GM23338 (cell line): ENCODE data around the gene NEURL1. TPM values are rescaled to one million over a fixed set of nuclear protein-coding genes. Genes with fewer than 3 reads are reported as not detected.

Experiments used
- ATAC-seq: fragments of 200-7000 bp; cut with Tn5 transposase; 3 replicates; pipeline ENCODE4 v1.9.1; 2020
- DNase-seq: peaks from one replicate; pipeline ENCODE4 v3.0.0-alpha.2; 2015; ENCODE audit warnings: low spot score
- H2AFZ ChIP-seq: fragments of 200-600 bp; sonication (generic); 2 replicates; pipeline ENCODE4 v1.8.0; 2016; ENCODE audit warnings: antibody characterized with exemption, mild to moderate bottlenecking, moderate library complexity
- H3F3A ChIP-seq: fragments of 200-600 bp; sonication (generic); replicated peaks from 2 replicates; pipeline ENCODE4 v1.8.0; 2017; ENCODE audit warnings: antibody characterized with exemption, mixed run types, low read depth
- H3K27ac ChIP-seq: fragments of 200-600 bp; sonication (generic); 2 replicates; pipeline ENCODE4 v1.6.1; 2016; ENCODE audit warnings: low read depth
- H3K27me3 ChIP-seq: fragments of 200-600 bp; sonication (generic); 2 replicates; pipeline ENCODE4 v1.8.0; 2016; ENCODE audit warnings: mild to moderate bottlenecking, mixed run types, moderate library complexity; ENCODE audit not compliant: insufficient read depth
- H3K36me3 ChIP-seq: fragments of 200-600 bp; sonication (generic); 2 replicates; pipeline ENCODE4 v1.8.0; 2016; ENCODE audit warnings: mild to moderate bottlenecking; ENCODE audit not compliant: insufficient read depth
- H3K4me1 ChIP-seq: fragments of 200-600 bp; sonication (generic); 2 replicates; pipeline ENCODE4 v1.8.0; 2016; ENCODE audit warnings: mild to moderate bottlenecking, moderate library complexity; ENCODE audit not compliant: insufficient read depth
- H3K4me2 ChIP-seq: fragments of 200-600 bp; sonication (generic); 2 replicates; pipeline ENCODE4 v1.7.1; 2017; ENCODE audit warnings: mixed run types
- H3K4me3 ChIP-seq: fragments of 200-600 bp; sonication (generic); 2 replicates; pipeline ENCODE4 v1.6.1; 2016; ENCODE audit warnings: mixed run types
- H3K79me2 ChIP-seq: fragments of 200-600 bp; sonication (generic); replicated peaks from 2 replicates; pipeline ENCODE4 v1.8.0; 2017; ENCODE audit warnings: mild to moderate bottlenecking; ENCODE audit not compliant: insufficient read depth
- H3K9me2 ChIP-seq: fragments of 200-600 bp; sonication (generic); 2 replicates; pipeline ENCODE4 v1.8.0; 2017; ENCODE audit not compliant: insufficient read depth
- H4K20me1 ChIP-seq: fragments of 200-600 bp; sonication (generic); replicated peaks from 2 replicates; pipeline ENCODE4 v1.8.0; 2017; ENCODE audit warnings: mild to moderate bottlenecking; ENCODE audit not compliant: insufficient read depth
- H3K27ac Mint-ChIP-seq: 2 replicates; pipeline ENCODE4 v1.8.0; 2020; ENCODE audit warnings: inconsistent platforms, mild to moderate bottlenecking, moderate library complexity, mixed read lengths
- H3K27me3 Mint-ChIP-seq: 3 replicates; pipeline ENCODE4 v1.8.0; 2022; ENCODE audit warnings: low read depth, mild to moderate bottlenecking, moderate library complexity, mixed read lengths, inconsistent platforms; ENCODE audit not compliant: insufficient read depth, poor library complexity
- H3K36me3 Mint-ChIP-seq: 3 replicates; pipeline ENCODE4 v1.8.0; 2021; ENCODE audit warnings: low read depth, mild to moderate bottlenecking, inconsistent platforms, moderate library complexity, mixed read lengths
- H3K4me1 Mint-ChIP-seq: 3 replicates; pipeline ENCODE4 v1.8.0; 2020; ENCODE audit warnings: mild to moderate bottlenecking, inconsistent platforms, mixed read lengths
- H3K4me3 Mint-ChIP-seq: 3 replicates; pipeline ENCODE4 v1.8.0; 2021; ENCODE audit warnings: moderate library complexity, mild to moderate bottlenecking, inconsistent platforms, mixed read lengths
- H3K9me3 Mint-ChIP-seq: 3 replicates; pipeline ENCODE4 v1.8.0; 2020; ENCODE audit warnings: moderate library complexity, mild to moderate bottlenecking, inconsistent platforms, mixed read lengths
- CREB1 ChIP-seq: fragments of 250-450 bp; sonication (Bioruptor Pico); IDR thresholded peaks from 2 replicates; pipeline ENCODE4 v1.5.0; 2020; ENCODE audit warnings: low read depth, mild to moderate bottlenecking, moderate library complexity
- EZH2 ChIP-seq: fragments of 200-600 bp; sonication (generic); IDR thresholded peaks from one replicate; pipeline ENCODE4 v1.8.0; 2017; ENCODE audit warnings: antibody characterized with exemption, mild to moderate bottlenecking, low read depth; ENCODE audit not compliant: unreplicated experiment
- EZH2phosphoT487 ChIP-seq: fragments of 200-600 bp; sonication (generic); IDR thresholded peaks from one replicate; pipeline ENCODE4 v1.8.1; 2018; ENCODE audit warnings: antibody characterized with exemption; ENCODE audit not compliant: unreplicated experiment
- NANOG ChIP-seq: IDR thresholded peaks from 2 replicates; pipeline ENCODE4 v1.6.1; 2016; ENCODE audit warnings: antibody characterized with exemption, borderline replicate concordance
- STAT1 ChIP-seq: IDR thresholded peaks from one replicate; pipeline ENCODE4 v1.6.1; 2016; ENCODE audit warnings: antibody characterized with exemption; ENCODE audit not compliant: unreplicated experiment
- ZNF114 ChIP-seq: fragments of 250-450 bp; sonication (Bioruptor Pico); IDR thresholded peaks from 2 replicates; pipeline ENCODE4 v1.5.0; 2020; ENCODE audit warnings: mild to moderate bottlenecking, moderate library complexity
- ZNF331 ChIP-seq: fragments of 250-450 bp; sonication (Bioruptor Pico); IDR thresholded peaks from 2 replicates; pipeline ENCODE4 v1.5.0; 2020; ENCODE audit warnings: low read depth, mild to moderate bottlenecking, moderate library complexity
- polyA plus RNA-seq: library from polyadenylated mRNA; unstranded; fragments of >200 nt; fragmentation: Nextera tagmentation; extraction: Ambion mirVana; gene quantifications from 2 replicates; pipeline ENCODE4 v1.2.1, GENCODE V29; 2016
- total RNA-seq: library from RNA; depleted of rRNA; stranded (reverse); fragments of >200 nt; shearing (Covaris generic); gene quantifications from 2 replicates; pipeline ENCODE4 v1.2.3, GENCODE V29; 2014
- TF ChIP-seq, protein P1 (sequence below), 2 experiments: fragments of 200-600 bp in 1 of 2; sonication (generic) in 1 of 2; conservative IDR thresholded peaks; 2 replicates each; pipeline versions ENCODE4 v1.5.1 to v1.6.1; 2016 to 2017; ENCODE audit warnings: antibody characterized with exemption in 2 of 2, low read depth in 2 of 2, mild to moderate bottlenecking in 2 of 2, moderate library complexity in 1 of 2
- TF ChIP-seq, protein P2 (sequence below): IDR thresholded peaks from 2 replicates; pipeline ENCODE4 v1.6.1; 2016; ENCODE audit warnings: antibody characterized with exemption
- TF ChIP-seq, protein P3 (sequence below): IDR thresholded peaks from one replicate; pipeline ENCODE4 v1.6.1; 2018; ENCODE audit warnings: antibody characterized with exemption; ENCODE audit not compliant: unreplicated experiment

NEURL1 gene
- total and polyA plus RNA-seq, 2 experiments from 2014 or later, result 0.82 to 1.1 TPM

DNA sequence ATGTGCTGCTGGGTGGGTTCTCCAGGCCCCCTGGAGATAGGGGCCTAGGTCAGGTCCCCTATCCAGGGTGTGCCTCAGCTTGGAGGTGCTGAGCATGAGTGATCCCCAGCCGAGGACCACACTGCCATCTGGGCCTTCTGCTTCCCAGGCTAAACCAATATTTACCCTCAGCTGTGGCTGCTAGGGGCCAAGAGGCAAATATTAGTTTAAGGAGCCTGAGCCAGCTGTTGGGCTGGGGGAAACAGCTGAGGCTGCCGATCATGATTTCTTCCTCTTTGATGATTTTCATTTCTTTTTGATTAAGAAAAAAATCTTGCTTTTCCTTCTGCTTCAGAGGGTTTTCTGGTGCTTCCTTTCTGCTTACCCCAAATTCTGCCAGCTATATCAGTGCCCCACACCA lies 83.4 kb downstream of the NEURL1 start (continued):
- TF ChIP-seq, protein P1, sequence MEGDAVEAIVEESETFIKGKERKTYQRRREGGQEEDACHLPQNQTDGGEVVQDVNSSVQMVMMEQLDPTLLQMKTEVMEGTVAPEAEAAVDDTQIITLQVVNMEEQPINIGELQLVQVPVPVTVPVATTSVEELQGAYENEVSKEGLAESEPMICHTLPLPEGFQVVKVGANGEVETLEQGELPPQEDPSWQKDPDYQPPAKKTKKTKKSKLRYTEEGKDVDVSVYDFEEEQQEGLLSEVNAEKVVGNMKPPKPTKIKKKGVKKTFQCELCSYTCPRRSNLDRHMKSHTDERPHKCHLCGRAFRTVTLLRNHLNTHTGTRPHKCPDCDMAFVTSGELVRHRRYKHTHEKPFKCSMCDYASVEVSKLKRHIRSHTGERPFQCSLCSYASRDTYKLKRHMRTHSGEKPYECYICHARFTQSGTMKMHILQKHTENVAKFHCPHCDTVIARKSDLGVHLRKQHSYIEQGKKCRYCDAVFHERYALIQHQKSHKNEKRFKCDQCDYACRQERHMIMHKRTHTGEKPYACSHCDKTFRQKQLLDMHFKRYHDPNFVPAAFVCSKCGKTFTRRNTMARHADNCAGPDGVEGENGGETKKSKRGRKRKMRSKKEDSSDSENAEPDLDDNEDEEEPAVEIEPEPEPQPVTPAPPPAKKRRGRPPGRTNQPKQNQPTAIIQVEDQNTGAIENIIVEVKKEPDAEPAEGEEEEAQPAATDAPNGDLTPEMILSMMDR (conservative IDR thresholded peaks at IDR 0.05; ENCODE audit: low read depth in 2 of 2), result no peak
- no peak for TF ChIP-seq EZH2
- no peak for TF ChIP-seq ZNF331 (CRISPR knock-in tag)
- TF ChIP-seq CREB1 (CRISPR knock-in tag), result no peak
- TF ChIP-seq, protein P2, sequence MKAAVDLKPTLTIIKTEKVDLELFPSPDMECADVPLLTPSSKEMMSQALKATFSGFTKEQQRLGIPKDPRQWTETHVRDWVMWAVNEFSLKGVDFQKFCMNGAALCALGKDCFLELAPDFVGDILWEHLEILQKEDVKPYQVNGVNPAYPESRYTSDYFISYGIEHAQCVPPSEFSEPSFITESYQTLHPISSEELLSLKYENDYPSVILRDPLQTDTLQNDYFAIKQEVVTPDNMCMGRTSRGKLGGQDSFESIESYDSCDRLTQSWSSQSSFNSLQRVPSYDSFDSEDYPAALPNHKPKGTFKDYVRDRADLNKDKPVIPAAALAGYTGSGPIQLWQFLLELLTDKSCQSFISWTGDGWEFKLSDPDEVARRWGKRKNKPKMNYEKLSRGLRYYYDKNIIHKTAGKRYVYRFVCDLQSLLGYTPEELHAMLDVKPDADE, result no peak
- TF ChIP-seq STAT1, result no peak
- TF ChIP-seq, protein P3, sequence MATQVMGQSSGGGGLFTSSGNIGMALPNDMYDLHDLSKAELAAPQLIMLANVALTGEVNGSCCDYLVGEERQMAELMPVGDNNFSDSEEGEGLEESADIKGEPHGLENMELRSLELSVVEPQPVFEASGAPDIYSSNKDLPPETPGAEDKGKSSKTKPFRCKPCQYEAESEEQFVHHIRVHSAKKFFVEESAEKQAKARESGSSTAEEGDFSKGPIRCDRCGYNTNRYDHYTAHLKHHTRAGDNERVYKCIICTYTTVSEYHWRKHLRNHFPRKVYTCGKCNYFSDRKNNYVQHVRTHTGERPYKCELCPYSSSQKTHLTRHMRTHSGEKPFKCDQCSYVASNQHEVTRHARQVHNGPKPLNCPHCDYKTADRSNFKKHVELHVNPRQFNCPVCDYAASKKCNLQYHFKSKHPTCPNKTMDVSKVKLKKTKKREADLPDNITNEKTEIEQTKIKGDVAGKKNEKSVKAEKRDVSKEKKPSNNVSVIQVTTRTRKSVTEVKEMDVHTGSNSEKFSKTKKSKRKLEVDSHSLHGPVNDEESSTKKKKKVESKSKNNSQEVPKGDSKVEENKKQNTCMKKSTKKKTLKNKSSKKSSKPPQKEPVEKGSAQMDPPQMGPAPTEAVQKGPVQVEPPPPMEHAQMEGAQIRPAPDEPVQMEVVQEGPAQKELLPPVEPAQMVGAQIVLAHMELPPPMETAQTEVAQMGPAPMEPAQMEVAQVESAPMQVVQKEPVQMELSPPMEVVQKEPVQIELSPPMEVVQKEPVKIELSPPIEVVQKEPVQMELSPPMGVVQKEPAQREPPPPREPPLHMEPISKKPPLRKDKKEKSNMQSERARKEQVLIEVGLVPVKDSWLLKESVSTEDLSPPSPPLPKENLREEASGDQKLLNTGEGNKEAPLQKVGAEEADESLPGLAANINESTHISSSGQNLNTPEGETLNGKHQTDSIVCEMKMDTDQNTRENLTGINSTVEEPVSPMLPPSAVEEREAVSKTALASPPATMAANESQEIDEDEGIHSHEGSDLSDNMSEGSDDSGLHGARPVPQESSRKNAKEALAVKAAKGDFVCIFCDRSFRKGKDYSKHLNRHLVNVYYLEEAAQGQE, result no peak
- no peak for TF ChIP-seq ZNF114 (CRISPR knock-in tag)
- no peak for TF ChIP-seq NANOG

DNA sequence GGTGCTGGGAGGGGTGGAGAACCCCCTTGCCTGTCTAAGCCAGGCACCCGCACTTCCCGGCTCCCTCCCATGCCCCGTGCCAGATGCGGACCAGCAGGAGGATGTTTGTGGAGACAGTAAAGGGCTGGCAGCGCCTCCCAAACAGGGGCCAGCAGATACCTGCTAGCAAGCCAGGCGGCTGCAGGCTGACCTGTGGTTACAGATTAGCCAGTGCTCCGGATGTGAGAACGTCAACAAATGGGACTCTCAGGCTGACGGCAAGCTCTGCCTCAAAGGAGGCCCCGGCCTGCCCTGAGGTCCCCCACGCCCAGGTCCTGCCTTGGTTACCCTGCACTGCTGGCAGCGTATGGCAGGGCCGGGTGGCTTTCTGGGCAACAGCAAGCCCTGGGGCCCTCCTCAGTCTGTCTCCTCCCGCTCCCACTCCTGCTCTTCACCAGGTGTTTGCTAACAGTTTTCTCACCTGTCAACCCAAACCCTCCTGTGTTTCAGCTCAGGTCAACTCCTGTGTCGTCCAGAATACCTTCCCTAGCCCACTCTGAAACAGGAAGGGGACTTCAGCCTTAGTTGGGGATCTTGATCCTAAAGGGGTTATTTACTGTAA lies 85.4 kb downstream of the NEURL1 start:
- no peaks in the 10 kb centered on the region for H3K9me2 ChIP-seq
- Mint-ChIP-seq H3K27me3 (peaks cover 13% of the 10 kb centered on the region), H3K9me3 (peaks cover under 1% of the 10 kb centered on the region; the same call in 1 of the 3 replicates), H3K36me3 (no peaks in the 10 kb centered on the region; the same call in 2 of the 3 replicates), H3K27ac (no peak overlapping the region), H3K4me3 (no peak overlapping the region; the same call in 2 of the 3 replicates), H3K4me1 (peaks cover under 1% of the 10 kb centered on the region; the same call in 2 of the 3 replicates)
- no peaks in the 10 kb centered on the region for H3F3A ChIP-seq
- H3K4me3 ChIP-seq, result no peak overlapping the region
- TF ChIP-seq ZNF114 (CRISPR knock-in tag) (no peak), EZH2phosphoT487 (no peak)
- H3K79me2 ChIP-seq, result no peaks in the 10 kb centered on the region
- peaks cover 16% of the 10 kb centered on the region for H3K27me3 ChIP-seq
- no peaks in the 10 kb centered on the region for H4K20me1 ChIP-seq
- H3K4me1 ChIP-seq, result no peaks in the 10 kb centered on the region
- ATAC-seq (no peak), DNase-seq (no peak)
- H3K36me3 ChIP-seq, result no peaks in the 10 kb centered on the region
- H2AFZ ChIP-seq, result no peak overlapping the region
- no peak overlapping the region for H3K4me2 ChIP-seq
- no peak overlapping the region for H3K27ac ChIP-seq
